OCI-LY1 (cell line): ENCODE data around the gene MOB3C.

Source experiments
- H2AFZ ChIP-seq: fragments of 200-600 bp; sonication (generic), shearing (Covaris generic); 2 replicates; pipeline ENCODE4 v1.6.0; 2014; ENCODE audit warnings: antibody characterized with exemption, mild to moderate bottlenecking, low read length
- H3F3A ChIP-seq: fragments of 200-600 bp; sonication (generic), shearing (Covaris generic); 2 replicates; pipeline ENCODE4 v1.6.0; 2014; ENCODE audit warnings: mild to moderate bottlenecking, antibody characterized with exemption, low read length, moderate library complexity; ENCODE audit not compliant: insufficient read depth
- H3K27ac ChIP-seq: fragments of 200-600 bp; sonication (generic); 2 replicates; pipeline ENCODE4 v1.5.1; 2014; ENCODE audit warnings: low read length, mixed run types, mild to moderate bottlenecking, low read depth; ENCODE audit not compliant: poor library complexity, severe bottlenecking
- H3K27me3 ChIP-seq: fragments of 200-600 bp; sonication (generic); 2 replicates; pipeline ENCODE4 v1.6.0; 2014; ENCODE audit warnings: antibody characterized with exemption, mild to moderate bottlenecking, low read length, moderate library complexity; ENCODE audit not compliant: insufficient read depth
- H3K36me3 ChIP-seq: fragments of 200-600 bp; sonication (generic); 2 replicates; pipeline ENCODE4 v1.6.1; 2014; ENCODE audit warnings: mild to moderate bottlenecking, antibody characterized with exemption, low read length, moderate library complexity, mixed read lengths; ENCODE audit not compliant: insufficient read depth
- H3K4me1 ChIP-seq: fragments of 200-600 bp; sonication (generic); 2 replicates; pipeline ENCODE4 v1.5.1; 2014; ENCODE audit warnings: mild to moderate bottlenecking, low read length, moderate library complexity; ENCODE audit not compliant: insufficient read depth, severe bottlenecking
- H3K4me2 ChIP-seq: fragments of 200-600 bp; sonication (generic), shearing (Covaris generic); 2 replicates; pipeline ENCODE4 v1.6.1; 2014; ENCODE audit warnings: low read length
- H3K4me3 ChIP-seq: fragments of 200-600 bp; sonication (generic); 2 replicates; pipeline ENCODE4 v1.5.1; 2014; ENCODE audit warnings: low read length, low read depth, mild to moderate bottlenecking, mixed read lengths; ENCODE audit not compliant: poor library complexity, severe bottlenecking
- H3K79me2 ChIP-seq: fragments of 200-600 bp; shearing (Covaris generic); 2 replicates; pipeline ENCODE4 v1.6.1; 2016; ENCODE audit warnings: mixed run types, low read length, mixed read lengths; ENCODE audit not compliant: insufficient read depth
- H3K9ac ChIP-seq: fragments of 200-600 bp; sonication (generic), shearing (Covaris generic); 2 replicates; pipeline ENCODE4 v1.6.1; 2014; ENCODE audit warnings: mild to moderate bottlenecking, low read length, mixed read lengths
- H3K9me2 ChIP-seq: fragments of 200-600 bp; sonication (generic), shearing (Covaris generic); 2 replicates; pipeline ENCODE4 v1.6.1; 2014; ENCODE audit warnings: low read depth, mild to moderate bottlenecking, low read length, mixed read lengths
- H3K9me3 ChIP-seq: fragments of 200-600 bp; shearing (Covaris generic); 2 replicates; pipeline ENCODE4 v1.6.1; 2014; ENCODE audit warnings: low read length, mixed read lengths
- H4K20me1 ChIP-seq: fragments of 200-600 bp; sonication (generic), shearing (Covaris generic); 2 replicates; pipeline ENCODE4 v1.6.0; 2016; ENCODE audit warnings: mild to moderate bottlenecking, low read length; ENCODE audit not compliant: insufficient read depth
- EZH2 ChIP-seq: fragments of 200-600 bp; sonication (generic), shearing (Covaris generic); IDR thresholded peaks from 2 replicates; pipeline ENCODE4 v1.8.0; 2017; ENCODE audit warnings: borderline replicate concordance, mixed run types, mild to moderate bottlenecking, antibody characterized with exemption, low read length, moderate library complexity, mixed read lengths
- TF ChIP-seq, protein P1 (sequence below): fragments of 200-600 bp; sonication (generic), shearing (Covaris generic); IDR thresholded peaks from 2 replicates; pipeline ENCODE4 v1.5.1; 2017; ENCODE audit warnings: mild to moderate bottlenecking, antibody characterized with exemption, low read length, moderate library complexity, mixed read lengths

Gene MOB3C

GRCh38 chr1:46603858-46604549 lies 12.6 kb downstream of the MOB3C start, which contains the start of gene MKNK1:
Gene MKNK1 (minus strand): TSS chr1:46604268. CDS start chr1:46583327, 20,941 bp downstream.
- Histone ChIP-seq H3K9me2 (no peaks in the 10 kb centered on the region), H4K20me1 (no peaks in the 10 kb centered on the region), H3K4me3 (peak within 1 kb of the TSS; percentile 76), H2AFZ (no peak within 1 kb of the TSS), H3K27me3 (no peaks in the 10 kb centered on the region), H3K9me3 (no peaks in the 10 kb centered on the region), H3F3A (no peaks in the 10 kb centered on the region), H3K4me2 (peak within 1 kb of the TSS; percentile 81), H3K36me3 (no peaks in the 10 kb centered on the region), H3K27ac (no peak within 1 kb of the TSS), H3K79me2 (no peaks in the 10 kb centered on the region), H3K4me1 (peaks cover 17% of the 10 kb centered on the region), H3K9ac (peak within 1 kb of the TSS; percentile 71)
- TF ChIP-seq, protein P1, sequence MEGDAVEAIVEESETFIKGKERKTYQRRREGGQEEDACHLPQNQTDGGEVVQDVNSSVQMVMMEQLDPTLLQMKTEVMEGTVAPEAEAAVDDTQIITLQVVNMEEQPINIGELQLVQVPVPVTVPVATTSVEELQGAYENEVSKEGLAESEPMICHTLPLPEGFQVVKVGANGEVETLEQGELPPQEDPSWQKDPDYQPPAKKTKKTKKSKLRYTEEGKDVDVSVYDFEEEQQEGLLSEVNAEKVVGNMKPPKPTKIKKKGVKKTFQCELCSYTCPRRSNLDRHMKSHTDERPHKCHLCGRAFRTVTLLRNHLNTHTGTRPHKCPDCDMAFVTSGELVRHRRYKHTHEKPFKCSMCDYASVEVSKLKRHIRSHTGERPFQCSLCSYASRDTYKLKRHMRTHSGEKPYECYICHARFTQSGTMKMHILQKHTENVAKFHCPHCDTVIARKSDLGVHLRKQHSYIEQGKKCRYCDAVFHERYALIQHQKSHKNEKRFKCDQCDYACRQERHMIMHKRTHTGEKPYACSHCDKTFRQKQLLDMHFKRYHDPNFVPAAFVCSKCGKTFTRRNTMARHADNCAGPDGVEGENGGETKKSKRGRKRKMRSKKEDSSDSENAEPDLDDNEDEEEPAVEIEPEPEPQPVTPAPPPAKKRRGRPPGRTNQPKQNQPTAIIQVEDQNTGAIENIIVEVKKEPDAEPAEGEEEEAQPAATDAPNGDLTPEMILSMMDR: peak; percentile 10; the same call in 1 of the 2 replicates
- no peak for TF ChIP-seq EZH2

GRCh38 chr1:46603481-46603857 lies 13.1 kb downstream of the MOB3C start:
- Histone ChIP-seq H3K9me2 (no peaks in the 10 kb centered on the region), H3K4me1 (peaks cover 17% of the 10 kb centered on the region), H4K20me1 (no peaks in the 10 kb centered on the region), H3K4me3 (peak overlapping the region; percentile 76), H3K9ac (peak overlapping the region; percentile 71), H3F3A (no peaks in the 10 kb centered on the region), H3K9me3 (no peaks in the 10 kb centered on the region), H3K27ac (no peak overlapping the region), H3K36me3 (no peaks in the 10 kb centered on the region), H2AFZ (no peak overlapping the region), H3K27me3 (no peaks in the 10 kb centered on the region), H3K79me2 (no peaks in the 10 kb centered on the region), H3K4me2 (peak overlapping the region; percentile 81)
- TF ChIP-seq EZH2: no peak
- TF ChIP-seq, protein P1: no peak

DNA sequence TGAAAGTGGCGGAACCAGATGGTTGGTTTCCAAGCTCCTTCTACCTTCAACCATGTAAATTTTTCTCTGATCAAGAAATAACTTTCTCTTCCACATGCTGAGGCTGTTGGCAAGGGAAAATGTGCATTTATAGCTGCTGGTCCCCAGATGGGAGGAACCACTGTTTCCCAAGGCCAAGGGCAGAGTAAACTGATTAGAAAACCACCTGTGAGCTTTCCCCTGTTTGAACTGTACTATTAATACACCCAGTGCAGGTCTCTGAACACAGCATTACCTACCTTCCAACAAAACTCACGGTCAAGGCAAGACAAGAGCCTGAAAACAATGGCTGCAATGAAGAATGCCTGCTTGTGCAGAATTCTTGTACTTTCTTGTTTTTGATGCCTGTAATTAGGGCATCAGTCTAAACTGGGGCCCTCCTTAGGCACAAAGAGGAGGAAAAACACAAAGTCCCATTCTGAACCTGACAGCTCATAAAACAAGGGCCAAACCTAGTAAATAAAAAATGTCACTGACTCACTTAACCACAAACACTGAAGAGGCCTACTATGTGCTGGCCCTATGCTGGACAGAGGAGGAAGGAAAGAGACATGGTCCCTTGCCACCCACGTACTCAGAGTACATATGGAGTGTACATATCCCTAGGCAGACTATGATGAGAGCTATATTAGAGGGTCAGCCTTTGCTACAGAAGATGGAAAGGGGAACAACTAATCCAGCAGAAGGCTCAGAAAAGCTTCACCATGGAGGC lies 15.2 kb downstream of the MOB3C start:
- H3K27ac ChIP-seq: no peak overlapping the region
- H3K36me3 ChIP-seq: no peaks in the 10 kb centered on the region
- no peaks in the 10 kb centered on the region for H3F3A ChIP-seq
- TF ChIP-seq, protein P1: no peak
- no peak for TF ChIP-seq EZH2
- H3K4me3 ChIP-seq: no peak overlapping the region
- H3K4me2 ChIP-seq: no peak overlapping the region
- H3K27me3 ChIP-seq: no peaks in the 10 kb centered on the region
- H3K9me2 ChIP-seq: no peaks in the 10 kb centered on the region
- no peaks in the 10 kb centered on the region for H3K9me3 ChIP-seq
- H2AFZ ChIP-seq: no peak overlapping the region
- no peak overlapping the region for H3K9ac ChIP-seq
- H3K79me2 ChIP-seq: no peaks in the 10 kb centered on the region
- H3K4me1 ChIP-seq: peaks cover 17% of the 10 kb centered on the region
- no peaks in the 10 kb centered on the region for H4K20me1 ChIP-seq
